Measurements from ENCODE around the gene LAT. TPM values are rescaled to one million over a fixed set of nuclear protein-coding genes. Genes with fewer than 3 reads are reported as not detected.

LAT gene
- total and polyA plus RNA-seq, 2 experiments from 2014 or later = 2.4 to 2.9 TPM

GRCh38 chr16:29011851-29012250 is 27.0 kb downstream of the LAT start:
- no peak for DNase-seq
- WGBS, 2 experiments (ENCODE audit: low coverage in 1 of 2, low lambda C conversion rate in 2 of 2, missing lambda C conversion rate in 2 of 2) = 81 to 89% methylated on average over 4 of the region's 4 CpGs
- in situ Hi-C loops (cut with MboI) = no loop called here
- peaks cover 5% of the 10 kb centered on the region; the same call in 1 of the 2 replicates for H3F3A ChIP-seq (ENCODE audit: insufficient read depth)
- no peaks in the 10 kb centered on the region for H4K20me1 ChIP-seq (ENCODE audit: insufficient read depth)
- no peak overlapping the region for H3K9ac ChIP-seq
- H3K9me2 ChIP-seq (ENCODE audit: insufficient read depth) = no peaks in the 10 kb centered on the region
- peaks cover 4% of the 10 kb centered on the region for H3K4me1 ChIP-seq (ENCODE audit: insufficient read depth)
- no peak overlapping the region for H2AFZ ChIP-seq
- H3K36me3 ChIP-seq (ENCODE audit: low read depth) = no peaks in the 10 kb centered on the region
- TF ChIP-seq EZH2phosphoT487 (IDR thresholded peaks at IDR 0.05; ENCODE audit: insufficient read depth, low read depth) (no peak), EZH2 (IDR thresholded peaks at IDR 0.05; ENCODE audit: insufficient read depth, poor library complexity, severe bottlenecking) (no peak)
- no peaks in the 10 kb centered on the region for H3K79me2 ChIP-seq (ENCODE audit: insufficient read depth)
- H3K27ac ChIP-seq = no peak overlapping the region
- H3K4me3 ChIP-seq = no peak overlapping the region
- H3K4me2 ChIP-seq (ENCODE audit: unreplicated experiment) = no peak overlapping the region
- H3K27me3 ChIP-seq (replicated peaks; ENCODE audit: insufficient read depth) = no peaks in the 10 kb centered on the region
- no peaks in the 10 kb centered on the region for H3K9me3 ChIP-seq (ENCODE audit: low read depth)

GRCh38 chr16:29012913-29013553 is 28.2 kb downstream of the LAT start:
- Histone ChIP-seq H3K4me1 (ENCODE audit: insufficient read depth) (peaks cover 4% of the 10 kb centered on the region), H3F3A (ENCODE audit: insufficient read depth) (no peaks in the 10 kb centered on the region), H3K79me2 (ENCODE audit: insufficient read depth) (no peaks in the 10 kb centered on the region), H3K4me3 (no peak overlapping the region), H4K20me1 (ENCODE audit: insufficient read depth) (no peaks in the 10 kb centered on the region), H3K9ac (no peak overlapping the region), H3K4me2 (ENCODE audit: unreplicated experiment) (no peak overlapping the region), H2AFZ (no peak overlapping the region), H3K27ac (no peak overlapping the region), H3K9me2 (ENCODE audit: insufficient read depth) (no peaks in the 10 kb centered on the region), H3K9me3 (ENCODE audit: low read depth) (no peaks in the 10 kb centered on the region), H3K27me3 (replicated peaks; ENCODE audit: insufficient read depth) (no peaks in the 10 kb centered on the region), H3K36me3 (ENCODE audit: low read depth) (no peaks in the 10 kb centered on the region)
- DNase-seq = no peak
- in situ Hi-C loops (cut with MboI) = no loop called here
- 24 to 30% methylated on average over 9 of the region's 9 CpGs for WGBS, 2 experiments (ENCODE audit: low coverage in 1 of 2, low lambda C conversion rate in 2 of 2, missing lambda C conversion rate in 2 of 2)
- TF ChIP-seq EZH2phosphoT487 (IDR thresholded peaks at IDR 0.05; ENCODE audit: insufficient read depth, low read depth) = no peak
- TF ChIP-seq EZH2 (IDR thresholded peaks at IDR 0.05; ENCODE audit: insufficient read depth, poor library complexity, severe bottlenecking) = no peak

DNA sequence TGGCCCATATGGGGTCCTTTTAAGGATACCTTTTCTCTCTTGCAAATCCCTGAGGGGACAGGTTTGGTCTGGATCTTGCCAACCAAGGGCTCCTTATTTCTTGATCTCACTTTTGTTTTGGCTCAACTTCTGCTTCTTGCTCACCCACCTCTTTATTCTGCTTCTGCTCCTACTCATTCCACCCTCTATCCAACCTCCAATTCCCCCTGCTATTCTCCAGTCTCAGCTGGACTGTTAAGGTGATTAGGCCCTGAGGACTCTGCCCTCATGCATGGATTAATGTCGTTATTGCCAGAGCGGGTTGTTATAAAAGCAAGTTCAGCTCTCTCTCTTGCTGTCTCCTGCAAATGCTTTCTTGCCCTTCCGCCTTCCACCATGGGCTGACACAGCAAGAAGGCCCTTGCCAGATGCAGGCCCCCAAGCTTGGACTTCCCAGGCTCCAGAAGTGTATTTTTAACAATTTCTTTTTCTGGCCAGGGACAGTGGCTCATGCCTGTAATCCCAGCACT is 29.8 kb downstream of the LAT start:
- Histone ChIP-seq H3K27ac (no peak overlapping the region), H3K4me1 (ENCODE audit: insufficient read depth) (no peaks in the 10 kb centered on the region), H4K20me1 (ENCODE audit: insufficient read depth) (no peaks in the 10 kb centered on the region), H3K79me2 (ENCODE audit: insufficient read depth) (no peaks in the 10 kb centered on the region), H2AFZ (no peak overlapping the region), H3K4me2 (ENCODE audit: unreplicated experiment) (no peak overlapping the region), H3K9me3 (ENCODE audit: low read depth) (no peaks in the 10 kb centered on the region), H3F3A (ENCODE audit: insufficient read depth) (no peaks in the 10 kb centered on the region), H3K27me3 (replicated peaks; ENCODE audit: insufficient read depth) (no peaks in the 10 kb centered on the region), H3K9ac (no peak overlapping the region), H3K4me3 (no peak overlapping the region), H3K36me3 (ENCODE audit: low read depth) (no peaks in the 10 kb centered on the region), H3K9me2 (ENCODE audit: insufficient read depth) (no peaks in the 10 kb centered on the region)
- TF ChIP-seq EZH2phosphoT487 (IDR thresholded peaks at IDR 0.05; ENCODE audit: insufficient read depth, low read depth) (no peak), EZH2 (IDR thresholded peaks at IDR 0.05; ENCODE audit: insufficient read depth, poor library complexity, severe bottlenecking) (no peak)
- in situ Hi-C loops (cut with MboI) = no loop called here
- DNase-seq = no peak
- WGBS, 2 experiments (ENCODE audit: low coverage in 1 of 2, low lambda C conversion rate in 2 of 2, missing lambda C conversion rate in 2 of 2) = 87 to 93% methylated on average over 3 of the region's 3 CpGs

GRCh38 chr16:29022196-29022595 is 37.3 kb downstream of the LAT start:
- TF ChIP-seq EZH2phosphoT487 (IDR thresholded peaks at IDR 0.05; ENCODE audit: insufficient read depth, low read depth) (no peak), EZH2 (IDR thresholded peaks at IDR 0.05; ENCODE audit: insufficient read depth, poor library complexity, severe bottlenecking) (no peak)
- Histone ChIP-seq H2AFZ (no peak overlapping the region), H3K79me2 (ENCODE audit: insufficient read depth) (no peaks in the 10 kb centered on the region), H3F3A (ENCODE audit: insufficient read depth) (no peaks in the 10 kb centered on the region), H3K4me3 (no peak overlapping the region), H3K27ac (no peak overlapping the region), H3K9me3 (ENCODE audit: low read depth) (no peaks in the 10 kb centered on the region), H3K9me2 (ENCODE audit: insufficient read depth) (no peaks in the 10 kb centered on the region), H3K9ac (no peak overlapping the region), H3K36me3 (ENCODE audit: low read depth) (no peaks in the 10 kb centered on the region), H4K20me1 (ENCODE audit: insufficient read depth) (no peaks in the 10 kb centered on the region), H3K4me2 (ENCODE audit: unreplicated experiment) (no peak overlapping the region), H3K27me3 (replicated peaks; ENCODE audit: insufficient read depth) (no peaks in the 10 kb centered on the region), H3K4me1 (ENCODE audit: insufficient read depth) (0 out of 2 replicates have a peak, but pooled peaks cover 3% of the 10 kb centered on the region)
- in situ Hi-C loops (cut with MboI) = no loop called here
- WGBS, 2 experiments (ENCODE audit: low coverage in 1 of 2, low lambda C conversion rate in 2 of 2, missing lambda C conversion rate in 2 of 2) = 77 to 79% methylated on average over 5 of the region's 5 CpGs
- no peak for DNase-seq
